ENCODE measurements around the gene NUCKS1.

NUCKS1 gene

DNA sequence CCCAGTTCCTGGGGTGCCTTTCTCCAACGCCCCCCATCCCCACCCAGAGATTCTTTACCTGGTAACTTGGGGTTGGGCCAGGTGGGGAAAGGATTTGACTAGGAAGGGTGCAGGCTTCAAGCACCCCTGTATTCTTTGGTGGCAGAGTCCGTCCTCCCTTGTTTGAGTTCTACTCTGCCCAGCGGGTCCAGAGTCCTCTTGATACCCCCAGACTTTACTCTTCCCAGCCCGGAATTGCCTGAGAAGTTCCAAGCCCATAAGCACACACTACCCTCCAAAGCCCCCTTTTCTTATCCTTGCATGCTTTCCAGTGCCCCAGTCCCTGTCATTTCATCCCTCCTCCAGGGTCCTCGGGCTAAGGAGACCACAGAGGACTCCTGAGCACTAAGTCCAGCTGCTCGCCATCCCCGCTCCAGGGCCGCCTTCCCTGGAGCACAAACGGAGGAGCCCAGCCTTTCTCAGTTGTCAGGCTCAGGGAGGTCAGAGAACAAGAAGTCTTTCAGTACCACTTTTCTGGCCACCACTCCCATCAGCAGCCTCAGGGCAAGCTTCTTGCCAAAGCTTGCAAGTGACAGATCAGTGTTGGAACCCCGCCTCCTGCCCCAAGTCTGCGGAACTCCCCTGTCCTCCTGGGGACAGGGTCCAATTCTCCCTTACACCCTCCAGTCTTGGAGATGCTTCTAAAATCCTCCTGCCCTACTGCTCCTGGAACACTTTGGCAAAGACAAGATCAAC is 81.9 kb downstream of the NUCKS1 start:
- DNase-seq, result no peak

DNA sequence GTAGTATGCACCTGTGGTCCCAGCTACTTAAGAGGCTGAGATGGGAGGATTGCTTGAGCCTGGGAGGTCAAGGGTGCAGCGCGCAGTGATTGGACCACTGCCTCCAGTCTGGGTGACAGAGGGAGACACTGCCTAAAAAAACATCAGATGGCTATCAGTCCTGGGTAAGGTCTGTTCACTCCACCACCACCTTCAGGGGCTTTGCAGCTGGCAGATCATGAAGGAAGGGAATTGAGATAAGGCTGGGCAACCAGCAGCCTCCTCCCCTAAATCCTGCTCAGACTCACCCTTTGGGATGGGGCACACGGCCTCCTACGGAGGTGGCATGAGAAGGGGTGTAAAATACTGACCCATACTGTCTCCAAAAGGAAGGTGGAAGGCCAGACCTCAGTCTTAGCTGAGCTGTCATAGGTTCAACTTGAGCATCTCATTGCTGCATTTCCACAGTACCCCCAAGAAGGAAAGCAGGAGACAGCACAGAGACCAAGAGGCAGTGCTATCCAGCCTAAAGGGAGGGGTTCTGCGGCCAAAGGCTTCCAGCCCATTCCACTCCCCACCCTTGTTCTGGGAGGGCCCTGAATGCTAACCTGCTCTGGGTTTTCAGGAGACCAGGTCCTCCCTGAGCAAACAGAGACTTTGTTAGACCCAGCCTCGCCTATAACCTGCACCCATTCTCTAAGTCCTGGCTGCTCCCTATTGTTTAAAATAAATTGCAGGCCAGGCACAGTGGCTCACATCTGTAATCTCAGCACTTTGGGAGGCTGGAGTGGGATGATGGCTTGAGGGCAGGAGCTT is 83.4 kb downstream of the NUCKS1 start:
- DNase-seq, result no peak

DNA sequence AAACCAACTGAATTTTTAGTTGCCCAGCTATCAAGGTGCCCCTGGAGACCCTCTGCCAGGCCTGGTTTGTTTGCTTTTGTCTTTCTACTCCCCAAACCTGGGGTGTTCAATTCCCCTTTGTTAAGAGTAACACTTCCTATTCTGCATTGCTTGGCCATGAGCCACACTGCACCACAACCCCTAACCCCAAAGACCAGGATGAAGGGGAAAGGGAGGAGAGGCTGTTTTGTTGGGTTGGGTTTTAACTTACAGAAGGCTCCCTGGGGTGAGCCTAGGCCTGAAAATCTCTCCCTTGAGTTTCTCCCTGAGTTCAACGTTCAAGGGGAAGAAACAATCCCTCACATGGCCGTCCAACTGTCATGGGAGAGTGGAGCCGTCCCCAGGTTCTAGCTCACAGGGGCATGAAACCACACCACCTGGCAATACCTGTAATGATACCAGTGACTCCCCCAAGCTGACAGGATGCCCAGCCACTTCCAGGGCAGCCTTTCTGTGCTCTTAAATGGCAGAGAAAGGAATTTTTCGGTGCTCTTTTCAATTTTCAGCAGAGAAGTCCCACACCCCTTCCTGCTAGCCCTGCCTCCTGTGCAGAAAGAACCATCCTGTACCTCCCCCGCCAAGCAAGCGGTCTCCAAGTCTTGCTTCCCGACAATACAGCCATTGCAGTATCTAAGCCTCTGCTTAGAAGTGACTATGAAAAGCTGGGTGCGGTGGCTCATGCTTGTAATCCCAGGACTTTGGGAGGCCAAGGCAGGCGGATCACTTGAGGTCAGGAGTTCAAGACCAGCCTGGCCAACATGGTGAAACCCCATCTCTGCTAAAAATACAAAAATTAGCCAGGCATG is 84.6 kb downstream of the NUCKS1 start:
- no peak for DNase-seq

DNA sequence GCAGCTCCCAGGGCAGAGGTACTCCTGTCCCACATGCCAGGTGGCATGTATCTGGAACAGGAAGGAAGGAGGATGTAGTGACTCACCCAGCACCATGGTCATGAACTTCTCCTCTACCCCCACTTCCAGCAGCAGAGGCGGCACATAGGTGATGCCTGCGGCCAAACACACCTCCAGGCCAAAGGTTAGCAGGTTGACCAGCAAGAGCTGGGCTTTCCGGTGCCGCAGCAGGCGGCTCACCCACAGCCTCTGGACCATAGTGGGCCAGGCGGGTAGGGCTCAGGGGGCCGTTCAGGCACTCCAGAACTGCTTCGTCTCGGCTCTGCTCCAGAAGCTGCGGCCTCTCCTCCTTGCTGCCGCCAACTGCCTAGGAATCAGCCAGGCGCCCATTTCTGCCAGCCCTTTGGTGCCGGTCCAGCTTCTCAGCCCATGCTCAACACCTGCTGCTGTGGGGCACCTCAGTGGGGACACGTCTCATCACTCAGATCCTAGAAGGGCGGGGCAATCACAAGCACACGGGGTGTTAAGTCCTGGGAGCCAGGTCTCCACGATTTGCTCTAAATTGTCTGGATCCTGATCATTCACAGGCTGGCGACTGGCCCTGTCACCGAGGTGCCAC is 85.5 kb downstream of the NUCKS1 start:
- DNase-seq, result no peak

DNA sequence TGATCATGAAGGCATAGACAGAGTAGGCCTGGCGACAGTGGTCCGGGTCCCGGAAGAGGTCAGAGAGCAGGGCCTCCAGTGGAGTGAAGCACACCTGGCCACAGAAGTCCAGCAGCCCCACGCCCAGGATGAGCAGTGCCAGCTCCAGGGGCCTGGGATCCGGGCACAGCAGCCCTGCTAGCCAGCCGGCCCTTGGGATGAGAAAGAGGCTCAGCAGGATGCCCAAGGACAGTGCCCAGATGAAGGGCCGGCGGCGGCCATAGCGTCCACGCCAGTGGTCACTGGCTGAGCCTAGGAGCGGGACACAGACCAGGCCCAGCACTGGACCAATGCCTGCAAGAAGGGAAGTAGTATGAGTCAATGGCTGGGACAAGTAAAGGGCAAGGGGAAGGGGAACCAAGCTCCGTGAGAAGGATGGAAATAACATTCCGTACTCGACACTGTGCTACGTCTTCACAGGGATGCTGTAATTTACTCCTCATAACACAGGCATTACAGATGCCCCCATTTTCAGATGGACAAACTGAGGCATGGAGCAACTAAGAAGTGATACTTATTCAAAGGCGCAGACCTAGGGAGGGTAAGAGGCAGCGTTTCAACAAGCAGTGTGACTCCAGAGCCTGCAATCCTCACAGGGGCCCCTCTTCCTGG is 86.6 kb downstream of the NUCKS1 start:
- DNase-seq, result no peak
